ENCODE measurements around the gene BTBD3. TPM values are rescaled to one million over a fixed set of nuclear protein-coding genes. Genes with fewer than 3 reads are reported as not detected.

Gene BTBD3
- total RNA-seq, 1 experiment from 2014 or later: 21.6 TPM

DNA sequence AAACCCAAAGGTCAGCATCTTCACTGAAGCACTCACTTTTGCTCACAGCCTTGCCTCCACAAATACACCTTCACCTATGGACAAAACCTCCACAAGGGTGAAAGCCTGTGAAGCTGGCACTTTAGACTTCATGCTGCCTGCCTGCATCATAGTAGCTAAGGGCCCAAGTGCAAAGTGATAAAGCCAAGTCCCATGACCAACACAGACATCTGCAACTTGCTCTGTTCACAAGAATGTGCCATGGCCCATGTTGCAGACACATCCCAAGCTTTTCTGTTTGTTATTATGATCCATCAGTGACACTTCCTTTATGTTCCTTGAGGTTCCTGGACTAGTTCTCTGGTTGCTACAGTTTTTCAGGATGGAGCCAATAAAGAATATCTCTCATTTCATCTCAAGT lies 31.1 kb downstream of the BTBD3 start:
- DNase-seq (no peak), ATAC-seq (no peak)
- no peak overlapping the region for H3K4me2 ChIP-seq (ENCODE audit: low read length)
- no peak overlapping the region for H3K9ac ChIP-seq (ENCODE audit: low read length)
- no peaks in the 10 kb centered on the region for H3K9me2 ChIP-seq (replicated peaks; ENCODE audit: low read length)
- H3K9me3 ChIP-seq (ENCODE audit: low read length): no peaks in the 10 kb centered on the region
- ChIA-PET CTCF (no interaction called here), POLR2A (ENCODE audit: unreplicated experiment) (interaction anchor here (0.5 kb wide), 1 partner anchor 265 kb away, joined by 3 read pairs; no protein-coding TSS in a partner anchor)
- no peaks in the 10 kb centered on the region for H3F3A ChIP-seq (ENCODE audit: low read length, unreplicated experiment)
- no peak overlapping the region for H3K27ac ChIP-seq (ENCODE audit: low read length)
- no peaks in the 10 kb centered on the region for H4K20me1 ChIP-seq (ENCODE audit: low read length)
- H3K79me2 ChIP-seq (ENCODE audit: low read length): no peaks in the 10 kb centered on the region
- TF ChIP-seq EZH2phosphoT487 (IDR thresholded peaks at IDR 0.05; ENCODE audit: borderline replicate concordance, low read length) (no peak), EZH2 (IDR thresholded peaks at IDR 0.05; ENCODE audit: low read length, unreplicated experiment) (no peak)
- TF ChIP-seq, protein P1, sequence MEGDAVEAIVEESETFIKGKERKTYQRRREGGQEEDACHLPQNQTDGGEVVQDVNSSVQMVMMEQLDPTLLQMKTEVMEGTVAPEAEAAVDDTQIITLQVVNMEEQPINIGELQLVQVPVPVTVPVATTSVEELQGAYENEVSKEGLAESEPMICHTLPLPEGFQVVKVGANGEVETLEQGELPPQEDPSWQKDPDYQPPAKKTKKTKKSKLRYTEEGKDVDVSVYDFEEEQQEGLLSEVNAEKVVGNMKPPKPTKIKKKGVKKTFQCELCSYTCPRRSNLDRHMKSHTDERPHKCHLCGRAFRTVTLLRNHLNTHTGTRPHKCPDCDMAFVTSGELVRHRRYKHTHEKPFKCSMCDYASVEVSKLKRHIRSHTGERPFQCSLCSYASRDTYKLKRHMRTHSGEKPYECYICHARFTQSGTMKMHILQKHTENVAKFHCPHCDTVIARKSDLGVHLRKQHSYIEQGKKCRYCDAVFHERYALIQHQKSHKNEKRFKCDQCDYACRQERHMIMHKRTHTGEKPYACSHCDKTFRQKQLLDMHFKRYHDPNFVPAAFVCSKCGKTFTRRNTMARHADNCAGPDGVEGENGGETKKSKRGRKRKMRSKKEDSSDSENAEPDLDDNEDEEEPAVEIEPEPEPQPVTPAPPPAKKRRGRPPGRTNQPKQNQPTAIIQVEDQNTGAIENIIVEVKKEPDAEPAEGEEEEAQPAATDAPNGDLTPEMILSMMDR (conservative IDR thresholded peaks at IDR 0.05; ENCODE audit: low read depth, low read length): no peak
- no peaks in the 10 kb centered on the region for H3K4me1 ChIP-seq (ENCODE audit: insufficient read depth, low read length)
- intact Hi-C loops (cut with micrococcal nuclease): no loop called here
- H3K27me3 ChIP-seq (ENCODE audit: low read length): peaks cover 5% of the 10 kb centered on the region; the same call in 1 of the 2 replicates
- no peak overlapping the region for H2AFZ ChIP-seq (ENCODE audit: low read length)
- H3K36me3 ChIP-seq (ENCODE audit: low read depth, low read length): no peaks in the 10 kb centered on the region
- no peak overlapping the region for H3K4me3 ChIP-seq (ENCODE audit: low read length)
- BruUV-seq (replicated peaks): no TSS peak

DNA sequence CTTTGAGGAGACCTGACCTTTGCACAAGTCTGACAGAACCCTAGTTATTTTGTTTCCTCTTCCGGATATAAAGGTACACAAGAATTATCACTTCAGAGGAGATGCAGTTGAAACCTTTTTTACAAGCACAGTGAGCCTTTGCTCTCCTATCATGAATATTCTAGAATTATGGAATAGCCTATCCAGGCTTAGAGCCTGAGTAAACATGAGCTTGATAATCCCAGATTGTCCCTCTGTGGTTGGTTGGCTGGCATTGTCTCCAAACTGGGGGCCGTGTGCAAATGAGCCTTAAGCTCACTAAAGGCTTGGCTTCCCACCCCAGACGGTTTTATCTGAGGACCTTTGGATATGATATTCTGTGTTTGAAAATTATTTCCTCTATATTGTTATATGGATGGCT lies 32.0 kb downstream of the BTBD3 start:
- no peaks in the 10 kb centered on the region for H3K9me3 ChIP-seq (ENCODE audit: low read length)
- H3K9ac ChIP-seq (ENCODE audit: low read length): no peak overlapping the region
- intact Hi-C loops (cut with micrococcal nuclease): no loop called here
- no peaks in the 10 kb centered on the region for H3K9me2 ChIP-seq (replicated peaks; ENCODE audit: low read length)
- no peaks in the 10 kb centered on the region for H3K4me1 ChIP-seq (ENCODE audit: insufficient read depth, low read length)
- peaks cover 5% of the 10 kb centered on the region; the same call in 1 of the 2 replicates for H3K27me3 ChIP-seq (ENCODE audit: low read length)
- H3K79me2 ChIP-seq (ENCODE audit: low read length): no peaks in the 10 kb centered on the region
- no peak overlapping the region for H3K4me3 ChIP-seq (ENCODE audit: low read length)
- TF ChIP-seq, protein P1 (conservative IDR thresholded peaks at IDR 0.05; ENCODE audit: low read depth, low read length): no peak
- TF ChIP-seq EZH2phosphoT487 (IDR thresholded peaks at IDR 0.05; ENCODE audit: borderline replicate concordance, low read length) (no peak), EZH2 (IDR thresholded peaks at IDR 0.05; ENCODE audit: low read length, unreplicated experiment) (no peak)
- no peak overlapping the region for H3K4me2 ChIP-seq (ENCODE audit: low read length)
- CTCF ChIA-PET: no interaction called here
- H3F3A ChIP-seq (ENCODE audit: low read length, unreplicated experiment): no peaks in the 10 kb centered on the region
- no peak overlapping the region for H2AFZ ChIP-seq (ENCODE audit: low read length)
- no peak for DNase-seq
- H3K36me3 ChIP-seq (ENCODE audit: low read depth, low read length): no peaks in the 10 kb centered on the region
- no peak for ATAC-seq
- POLR2A ChIA-PET (ENCODE audit: unreplicated experiment): interaction anchor here (0.8 kb wide), 1 partner anchor 23 kb away, joined by 4 read pairs; no protein-coding TSS in a partner anchor
- no peak overlapping the region for H3K27ac ChIP-seq (ENCODE audit: low read length)
- BruUV-seq (replicated peaks): no TSS peak
- H4K20me1 ChIP-seq (ENCODE audit: low read length): no peaks in the 10 kb centered on the region

DNA sequence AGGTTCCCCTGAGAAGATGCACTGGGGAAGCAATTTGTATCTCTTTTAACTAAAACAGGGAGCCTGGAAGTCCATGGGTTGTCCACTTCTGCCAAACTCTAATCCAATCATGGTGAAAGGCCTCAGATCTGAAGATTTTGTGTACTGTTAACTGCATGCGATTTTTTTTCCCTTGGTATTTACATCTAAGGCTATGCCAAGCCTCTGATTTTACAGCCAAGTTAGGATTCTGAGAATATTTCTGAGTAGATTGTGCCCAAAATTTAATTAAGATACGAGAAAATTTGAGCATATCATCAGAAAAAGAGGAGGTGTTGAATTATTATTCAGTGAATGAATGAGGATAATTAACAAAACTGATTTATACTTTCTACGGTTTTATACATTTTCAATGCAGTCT lies 34.0 kb downstream of the BTBD3 start:
- ATAC-seq: no peak
- H3K4me2 ChIP-seq (ENCODE audit: low read length): no peak overlapping the region
- H3K36me3 ChIP-seq (ENCODE audit: low read depth, low read length): no peaks in the 10 kb centered on the region
- H3K9ac ChIP-seq (ENCODE audit: low read length): no peak overlapping the region
- no peaks in the 10 kb centered on the region for H3K4me1 ChIP-seq (ENCODE audit: insufficient read depth, low read length)
- no peak for DNase-seq
- no TSS peak for BruUV-seq (replicated peaks)
- no peaks in the 10 kb centered on the region for H3K9me3 ChIP-seq (ENCODE audit: low read length)
- no peaks in the 10 kb centered on the region for H4K20me1 ChIP-seq (ENCODE audit: low read length)
- no peaks in the 10 kb centered on the region for H3F3A ChIP-seq (ENCODE audit: low read length, unreplicated experiment)
- no peak overlapping the region for H3K4me3 ChIP-seq (ENCODE audit: low read length)
- peaks cover 8% of the 10 kb centered on the region; the same call in 1 of the 2 replicates for H3K27me3 ChIP-seq (ENCODE audit: low read length)
- TF ChIP-seq, protein P1 (conservative IDR thresholded peaks at IDR 0.05; ENCODE audit: low read depth, low read length): no peak
- TF ChIP-seq EZH2 (IDR thresholded peaks at IDR 0.05; ENCODE audit: low read length, unreplicated experiment): no peak
- TF ChIP-seq EZH2phosphoT487 (IDR thresholded peaks at IDR 0.05; ENCODE audit: borderline replicate concordance, low read length): no peak
- no peaks in the 10 kb centered on the region for H3K9me2 ChIP-seq (replicated peaks; ENCODE audit: low read length)
- no peak overlapping the region for H2AFZ ChIP-seq (ENCODE audit: low read length)
- H3K79me2 ChIP-seq (ENCODE audit: low read length): no peaks in the 10 kb centered on the region
- CTCF ChIA-PET: no interaction called here
- POLR2A ChIA-PET (ENCODE audit: unreplicated experiment): no interaction called here
- intact Hi-C loops (cut with micrococcal nuclease): no loop called here
- no peak overlapping the region for H3K27ac ChIP-seq (ENCODE audit: low read length)
